Measurements from ENCODE around the gene TUBB2B.

DNA sequence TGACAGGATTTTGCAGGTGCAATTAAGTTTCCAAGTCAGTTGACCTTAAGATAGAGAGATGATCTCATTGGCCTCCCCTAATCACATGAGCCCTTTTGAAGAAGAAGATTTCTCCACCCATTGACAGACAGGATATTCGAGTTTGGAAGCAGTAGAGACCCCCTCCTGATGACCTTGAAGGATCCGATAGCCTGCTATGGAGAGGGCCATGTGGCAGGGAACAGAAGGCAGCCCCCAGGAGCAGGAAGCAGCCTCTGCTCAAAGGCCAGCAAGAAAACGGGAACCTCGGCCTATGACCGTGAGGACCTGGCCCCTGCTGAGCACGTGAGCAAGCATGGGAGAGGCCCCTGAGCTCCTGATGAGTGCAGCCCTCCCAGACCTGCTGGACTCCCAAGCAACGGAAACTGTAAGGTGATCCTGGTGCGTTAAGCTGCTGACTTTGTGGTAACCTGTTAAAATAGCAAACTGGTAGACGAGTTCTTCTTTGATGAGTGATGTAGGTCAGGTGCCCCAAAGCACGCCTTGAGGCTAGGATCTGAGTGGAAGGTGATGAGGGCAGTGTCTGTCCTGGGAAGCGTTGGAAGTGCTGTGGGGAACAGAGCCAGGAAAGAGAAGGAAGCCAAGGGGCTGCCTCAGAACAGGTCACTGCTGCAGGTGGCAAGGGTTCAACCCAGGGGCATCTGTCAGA lies 51.6 kb downstream of the TUBB2B start:
- TF ChIP-seq, protein P1, sequence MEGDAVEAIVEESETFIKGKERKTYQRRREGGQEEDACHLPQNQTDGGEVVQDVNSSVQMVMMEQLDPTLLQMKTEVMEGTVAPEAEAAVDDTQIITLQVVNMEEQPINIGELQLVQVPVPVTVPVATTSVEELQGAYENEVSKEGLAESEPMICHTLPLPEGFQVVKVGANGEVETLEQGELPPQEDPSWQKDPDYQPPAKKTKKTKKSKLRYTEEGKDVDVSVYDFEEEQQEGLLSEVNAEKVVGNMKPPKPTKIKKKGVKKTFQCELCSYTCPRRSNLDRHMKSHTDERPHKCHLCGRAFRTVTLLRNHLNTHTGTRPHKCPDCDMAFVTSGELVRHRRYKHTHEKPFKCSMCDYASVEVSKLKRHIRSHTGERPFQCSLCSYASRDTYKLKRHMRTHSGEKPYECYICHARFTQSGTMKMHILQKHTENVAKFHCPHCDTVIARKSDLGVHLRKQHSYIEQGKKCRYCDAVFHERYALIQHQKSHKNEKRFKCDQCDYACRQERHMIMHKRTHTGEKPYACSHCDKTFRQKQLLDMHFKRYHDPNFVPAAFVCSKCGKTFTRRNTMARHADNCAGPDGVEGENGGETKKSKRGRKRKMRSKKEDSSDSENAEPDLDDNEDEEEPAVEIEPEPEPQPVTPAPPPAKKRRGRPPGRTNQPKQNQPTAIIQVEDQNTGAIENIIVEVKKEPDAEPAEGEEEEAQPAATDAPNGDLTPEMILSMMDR (conservative IDR thresholded peaks at IDR 0.05 in 1 of 2, IDR thresholded peaks at IDR 0.05 in 1 of 2; ENCODE audit: low read depth in 1 of 2, low read length in 2 of 2), result no peak
- no peak for TF ChIP-seq EZH2 (IDR thresholded peaks at IDR 0.05; ENCODE audit: low read length, missing control alignments)
